ENCODE measurements around the gene IRF2BPL.

Gene IRF2BPL

DNA sequence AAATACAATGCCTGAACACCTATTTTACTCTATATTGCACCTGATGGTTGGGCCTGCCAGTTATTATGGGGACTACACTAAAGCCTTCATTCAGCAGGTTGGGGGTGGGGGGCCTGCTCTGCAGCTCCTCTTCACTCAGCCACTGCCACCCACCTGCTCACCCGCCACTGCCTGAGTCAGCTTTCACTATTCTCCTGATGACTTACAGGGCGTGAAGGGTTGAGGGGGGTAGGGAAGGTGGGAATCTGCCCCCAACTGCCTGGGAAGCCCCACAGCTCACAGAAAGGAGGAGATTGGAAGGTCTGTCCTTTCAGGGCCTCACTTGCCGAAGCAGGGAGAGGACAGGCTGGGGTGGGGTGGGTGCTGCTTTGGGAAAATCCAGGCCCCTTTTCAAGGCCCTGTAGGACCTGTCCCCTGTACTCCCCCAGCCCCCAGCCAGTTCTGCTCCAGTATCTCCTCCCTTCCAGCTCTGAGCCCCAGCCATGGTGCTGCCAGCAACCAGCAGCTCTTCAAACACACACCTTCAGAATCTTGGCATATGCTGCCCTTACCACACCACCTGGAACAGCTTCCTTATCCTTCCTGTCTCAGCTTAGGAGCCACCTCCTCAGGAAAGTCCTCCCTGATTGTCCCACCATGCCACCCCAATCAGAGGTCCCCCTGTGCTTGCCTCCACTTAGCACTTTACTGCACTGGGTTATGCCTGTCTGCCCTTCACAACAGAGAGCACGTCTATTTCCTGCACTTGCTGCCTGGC, 33.1 kb downstream of the IRF2BPL start:
- DNase-seq (ENCODE audit: insufficient read length, low spot score) (no peak), FAIRE-seq (no peak)

GRCh38 chr14:76993752-76994151, 34.8 kb downstream of the IRF2BPL start:
- no peak for DNase-seq (ENCODE audit: insufficient read length, low spot score)
- FAIRE-seq = no peak

GRCh38 chr14:76990084-76990483, 38.4 kb downstream of the IRF2BPL start:
- no peak for DNase-seq (ENCODE audit: insufficient read length, low spot score)

GRCh38 chr14:76987956-76988520, 40.5 kb downstream of the IRF2BPL start:
- no peak for FAIRE-seq

More at GRCh38 chr14:76990084-76990483, 38.4 kb downstream of the IRF2BPL start:
- FAIRE-seq = no peak

DNA sequence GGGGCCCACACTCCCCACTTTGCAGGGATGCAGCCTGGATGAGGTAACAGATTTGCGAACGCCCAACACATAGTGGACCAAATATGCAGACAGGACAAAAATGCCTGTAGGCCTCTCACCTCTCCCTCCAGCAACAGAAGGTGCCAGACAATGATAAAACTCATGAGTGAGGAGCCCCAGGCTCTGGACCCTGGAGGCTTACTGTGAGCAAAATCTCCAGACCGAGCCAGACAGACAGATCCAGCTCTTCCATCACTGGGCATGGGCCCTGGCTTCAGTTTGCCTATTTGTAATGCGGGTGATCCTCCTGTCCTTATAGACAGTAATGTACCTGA, 42.3 kb downstream of the IRF2BPL start:
- DNase-seq (ENCODE audit: insufficient read length, low spot score) = no peak
- no peak for FAIRE-seq

More at GRCh38 chr14:76987956-76988520, 40.5 kb downstream of the IRF2BPL start:
- DNase-seq (ENCODE audit: insufficient read length, low spot score) = no peak

DNA sequence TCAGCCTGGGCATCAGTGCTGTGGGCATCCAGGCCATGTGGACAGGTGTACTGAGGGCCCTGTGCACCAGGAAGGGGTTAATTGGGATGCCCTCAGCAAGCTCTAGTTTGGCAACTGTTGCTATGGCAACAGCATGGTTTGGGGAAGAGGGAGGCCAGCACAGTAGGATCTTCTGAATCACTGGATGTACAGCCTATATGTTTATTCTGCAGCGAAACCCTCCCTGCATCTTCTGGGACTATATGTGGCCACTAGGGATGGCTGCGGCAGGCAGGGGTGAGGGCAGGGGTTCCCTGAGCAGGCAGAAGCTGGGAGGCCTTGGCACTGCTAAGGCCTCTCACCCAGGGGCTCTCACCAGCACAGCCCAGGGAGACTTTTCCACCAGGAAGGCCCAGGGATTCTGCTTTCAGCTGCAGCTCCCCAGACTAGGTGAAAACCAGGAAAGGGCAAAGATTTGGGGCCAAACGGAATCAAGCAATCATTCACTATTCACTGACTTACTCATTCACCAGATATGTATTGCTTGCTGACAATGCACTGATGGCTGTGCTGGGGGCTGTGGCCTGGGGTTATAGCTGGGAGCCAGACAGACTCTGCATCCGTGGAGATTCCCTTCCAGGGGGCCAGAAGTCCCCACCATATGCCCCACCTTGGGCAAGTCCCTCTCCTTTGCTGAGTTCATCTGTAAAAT, 42.8 kb downstream of the IRF2BPL start:
- no peak for DNase-seq (ENCODE audit: insufficient read length, low spot score)
- FAIRE-seq = no peak

DNA sequence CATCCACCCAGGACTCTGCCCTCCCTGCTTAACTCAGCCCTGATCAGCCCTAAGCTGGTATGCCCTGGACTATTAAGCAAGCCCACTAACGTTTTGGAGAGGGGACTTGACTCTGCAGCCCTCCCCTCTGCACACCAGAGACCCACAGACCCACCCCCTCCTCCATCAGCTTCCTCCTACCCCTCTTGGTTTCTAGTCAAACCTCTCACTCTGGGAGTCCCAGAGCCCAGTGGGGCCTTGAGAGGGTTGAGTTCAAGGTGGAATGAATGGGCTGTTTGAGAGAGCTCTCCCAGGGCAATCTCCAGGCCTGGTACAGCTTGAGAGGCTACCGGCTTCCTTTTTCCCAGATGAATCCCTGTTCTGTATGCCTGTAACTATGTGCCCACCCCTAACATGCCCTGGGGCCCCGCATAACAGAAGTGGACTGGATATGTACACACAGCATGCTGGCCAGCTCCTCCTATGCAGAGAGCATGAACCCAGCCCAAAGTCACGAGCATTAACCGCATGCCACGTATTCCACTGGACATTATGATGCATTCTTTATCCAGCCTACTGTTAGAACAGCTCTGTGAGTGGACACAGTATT, 43.6 kb downstream of the IRF2BPL start:
- FAIRE-seq = no peak
- DNase-seq (ENCODE audit: insufficient read length, low spot score) = no peak

DNA sequence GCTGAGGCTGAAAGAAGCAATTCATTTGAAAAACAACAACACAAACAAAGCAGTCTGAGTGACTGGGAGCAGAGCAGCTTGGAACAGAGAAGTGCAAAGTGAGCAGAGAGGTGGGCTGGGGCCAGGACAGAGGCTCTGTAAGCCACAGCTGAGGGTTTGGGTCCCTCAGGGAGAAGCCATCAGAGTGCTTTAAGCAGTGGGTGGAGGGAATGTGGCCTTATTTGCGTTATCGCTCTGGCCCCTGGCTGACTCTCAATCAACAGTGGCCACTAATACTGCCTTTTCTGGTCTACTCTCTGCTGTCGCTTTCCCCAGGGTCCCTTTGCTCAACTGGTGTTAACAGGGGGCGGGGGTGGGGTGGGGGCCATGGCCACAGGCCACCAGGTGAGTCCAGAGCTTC, 44.2 kb downstream of the IRF2BPL start:
- FAIRE-seq (no peak), DNase-seq (ENCODE audit: insufficient read length, low spot score) (no peak)

DNA sequence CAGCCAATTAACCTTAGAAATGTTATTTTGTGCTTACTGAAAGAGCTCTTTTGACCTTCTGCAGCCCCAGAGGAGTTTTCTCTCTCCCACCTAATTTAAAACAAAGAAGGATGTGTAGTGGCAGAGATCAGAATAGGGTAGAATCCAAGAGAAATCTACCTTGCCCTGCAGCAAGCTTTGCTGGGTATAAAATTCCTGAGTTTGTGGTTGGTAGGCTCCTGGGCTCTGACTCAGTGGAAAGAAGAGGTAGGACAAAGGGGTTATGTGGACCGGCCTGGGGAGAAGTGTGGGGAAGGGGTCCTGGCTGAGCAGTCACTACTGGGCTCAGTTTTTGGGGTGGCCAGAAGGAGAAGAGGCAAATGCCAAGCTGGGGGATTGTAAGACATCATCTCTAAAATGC, 46.8 kb downstream of the IRF2BPL start:
- no peak for FAIRE-seq
- DNase-seq (ENCODE audit: insufficient read length, low spot score) = no peak

DNA sequence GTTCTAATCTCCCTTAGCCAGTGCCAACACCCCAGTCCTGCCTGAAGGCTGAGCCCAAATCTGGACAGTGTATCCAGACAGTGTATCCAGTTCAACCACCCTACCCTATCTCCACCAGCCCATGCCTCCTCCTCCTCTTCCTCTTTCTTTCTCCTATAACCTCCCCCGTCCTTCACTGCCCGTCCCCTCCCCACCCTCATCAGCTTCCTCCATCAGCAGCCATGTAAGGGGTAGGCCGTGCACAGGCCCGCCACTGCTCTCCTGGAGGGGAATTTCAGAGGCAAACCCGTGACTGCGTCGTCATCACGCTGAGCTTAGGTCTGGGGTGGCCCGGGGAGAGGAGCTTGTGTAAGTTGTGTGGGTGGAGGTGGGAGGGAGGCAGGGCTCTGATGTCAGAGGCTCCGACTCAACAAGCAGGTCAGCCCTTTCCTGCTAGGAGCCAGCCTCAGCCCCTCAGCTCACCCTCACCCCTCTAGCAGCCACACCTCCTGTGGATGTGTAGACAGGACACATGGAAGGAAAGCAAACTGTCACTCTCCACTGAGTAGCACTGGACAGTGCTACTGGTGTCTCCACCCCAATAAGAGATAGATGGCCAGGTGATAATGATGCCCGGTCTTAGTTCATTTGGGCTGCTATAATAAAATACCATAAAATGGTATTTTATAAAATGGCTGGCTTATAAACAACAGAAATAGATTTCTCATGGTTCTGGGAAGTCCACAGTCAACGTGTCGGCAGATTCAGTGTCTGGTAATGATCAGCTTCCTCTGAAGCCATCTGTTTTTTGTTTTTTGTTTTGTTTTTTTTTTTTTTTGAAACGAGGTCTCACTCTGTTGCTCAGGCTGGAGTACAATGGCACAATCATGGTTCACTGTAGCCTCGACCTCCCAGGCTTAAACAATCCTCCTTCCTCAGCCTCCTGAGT, 50.5 kb downstream of the IRF2BPL start:
- DNase-seq (ENCODE audit: insufficient read length, low spot score) (no peak), FAIRE-seq (no peak)

DNA sequence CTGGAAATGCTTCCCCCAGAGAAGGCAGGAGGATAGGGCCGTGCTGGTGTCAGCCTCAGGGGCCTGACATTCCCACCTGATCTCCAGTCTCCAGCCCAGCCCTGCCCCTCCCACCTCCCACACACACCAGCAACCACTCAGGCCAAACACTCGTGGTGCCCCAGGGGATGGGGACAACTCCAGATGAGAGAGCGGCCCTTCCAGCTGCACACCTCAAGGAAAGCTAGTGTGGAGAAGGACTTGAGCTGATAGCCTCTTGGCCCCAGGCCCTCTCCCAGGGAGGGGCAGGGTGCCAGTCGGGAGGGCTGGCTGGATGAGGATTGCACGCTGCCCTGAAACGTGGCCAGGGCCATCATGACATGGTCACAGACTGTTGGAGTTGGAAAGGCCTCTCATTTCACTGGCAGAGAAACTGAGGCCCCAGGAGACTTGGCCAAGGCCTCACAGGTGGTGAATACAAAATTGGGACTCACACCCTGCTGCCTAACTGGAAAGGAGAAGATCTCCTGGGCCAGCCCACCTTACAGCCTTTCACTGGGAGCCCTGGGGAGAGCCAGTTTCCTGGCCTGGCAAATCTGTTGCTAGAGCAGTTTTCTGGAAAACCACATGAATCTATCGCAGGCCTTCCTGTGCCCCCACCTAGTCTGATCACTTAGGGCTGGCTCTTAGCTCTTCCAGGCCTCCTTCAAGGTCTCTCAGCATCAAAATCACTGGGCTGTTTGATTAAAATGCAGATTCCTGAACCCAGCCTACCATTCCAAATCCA, 52.1 kb downstream of the IRF2BPL start:
- no peak for DNase-seq (ENCODE audit: insufficient read length, low spot score)
- no peak for FAIRE-seq

- no peak for DNase-seq (ENCODE audit: insufficient read length, low spot score)
- FAIRE-seq = no peak
Measured at GRCh38 chr14:76975812-76976211, 52.7 kb downstream of the IRF2BPL start.

GRCh38 chr14:76975051-76975450, 53.5 kb downstream of the IRF2BPL start:
- DNase-seq (ENCODE audit: insufficient read length, low spot score) (no peak), FAIRE-seq (no peak)

Data from GM19239 (cell line).